Measurements from ENCODE around the gene IFITM1. TPM values are rescaled to one million over a fixed set of nuclear protein-coding genes. Genes with fewer than 3 reads are reported as not detected.

Gene IFITM1
- total and polyA plus RNA-seq, 9 of the 15 experiments (the other 6 are each of a cell fraction or from before 2014, with no cell fraction given), result 691 to 5,579 (median 974) TPM

GRCh38 chr11:334264-334994, 20.6 kb downstream of the IFITM1 start (continued):
- TF ChIP-seq RBFOX2 (IDR thresholded peaks at IDR 0.05; ENCODE audit: low read depth, low read length) (0 out of 2 replicates have a peak, but pooled peaks have one; percentile 21), HMGXB4 (CRISPR knock-in tag; IDR thresholded peaks at IDR 0.05) (no peak), DMBX1 (CRISPR knock-in tag; IDR thresholded peaks at IDR 0.05; ENCODE audit: borderline replicate concordance) (0 out of 2 replicates have a peak, but pooled peaks have one; percentile 27), POLR3G (IDR thresholded peaks at IDR 0.05; ENCODE audit: extremely low read depth, insufficient read length, insufficient replicate concordance) (no peak), ZNF217 (CRISPR knock-in tag; IDR thresholded peaks at IDR 0.05) (no peak), MEF2A (IDR thresholded peaks at IDR 0.05; ENCODE audit: control insufficient read depth, low read depth, low read length) (no peak), MYC (IDR thresholded peaks at IDR 0.05; ENCODE audit: low read depth, low read length) (peak; percentile 34; the same call in 1 of the 2 replicates), MYC (CRISPR knock-in tag; IDR thresholded peaks at IDR 0.05; ENCODE audit: borderline replicate concordance, low read depth) (no peak), ZNF592 (IDR thresholded peaks at IDR 0.05) (peak; percentile 48; the same call in 1 of the 2 replicates), EP300 (IDR thresholded peaks at IDR 0.05; ENCODE audit: low read length) (no peak), E2F5 (CRISPR knock-in tag; IDR thresholded peaks at IDR 0.05) (no peak), CSDE1 (IDR thresholded peaks at IDR 0.05) (no peak), NFXL1 (CRISPR knock-in tag; IDR thresholded peaks at IDR 0.05) (no peak), NFE2L1 (tag; IDR thresholded peaks at IDR 0.05; ENCODE audit: borderline replicate concordance, low read depth) (no peak), MAZ (CRISPR knock-in tag; conservative IDR thresholded peaks at IDR 0.05 in 1 of 2, IDR thresholded peaks at IDR 0.05 in 1 of 2) (0 out of 4 replicates have a peak, but pooled peaks of 1 of the 2 experiments have one; percentile 20), FOXK2 (conservative IDR thresholded peaks at IDR 0.05 in 1 of 2, IDR thresholded peaks at IDR 0.05 in 1 of 2; ENCODE audit: low read depth in 2 of 2) (0 out of 4 replicates have a peak, but pooled peaks of 1 of the 2 experiments have one; percentile 25), MCM2 (IDR thresholded peaks at IDR 0.05; ENCODE audit: low read depth) (no peak)

All from K562 (cell line).